Measurements from ENCODE around the gene NMNAT3. TPM values are rescaled to one million over a fixed set of nuclear protein-coding genes. Genes with fewer than 3 reads are reported as not detected.

Gene NMNAT3
- total RNA-seq, 1 donor from 2014 or later, result 1.5 TPM

DNA sequence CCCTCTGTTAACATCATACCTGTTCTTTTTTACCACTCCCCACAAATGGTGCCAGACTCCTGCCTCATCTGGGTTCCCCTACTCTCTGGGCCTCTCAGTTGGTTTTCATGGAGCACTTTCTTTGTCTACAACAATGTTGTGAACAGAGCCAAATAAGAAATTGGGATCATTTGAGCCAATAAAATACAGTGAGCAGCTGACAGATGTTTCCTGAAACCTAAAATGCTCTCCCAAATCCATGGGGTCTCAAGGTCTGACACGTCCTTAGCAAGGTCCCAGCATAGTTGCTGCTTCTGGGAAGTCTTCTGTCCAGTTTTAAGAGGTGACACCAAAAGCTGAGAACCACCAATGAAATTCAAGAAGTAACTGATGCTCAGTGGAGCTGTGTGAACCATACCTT is 1.7 kb downstream of the NMNAT3 start:
- DNase-seq (ENCODE audit: extremely low read depth, low read depth, low spot score), result no peak

DNA sequence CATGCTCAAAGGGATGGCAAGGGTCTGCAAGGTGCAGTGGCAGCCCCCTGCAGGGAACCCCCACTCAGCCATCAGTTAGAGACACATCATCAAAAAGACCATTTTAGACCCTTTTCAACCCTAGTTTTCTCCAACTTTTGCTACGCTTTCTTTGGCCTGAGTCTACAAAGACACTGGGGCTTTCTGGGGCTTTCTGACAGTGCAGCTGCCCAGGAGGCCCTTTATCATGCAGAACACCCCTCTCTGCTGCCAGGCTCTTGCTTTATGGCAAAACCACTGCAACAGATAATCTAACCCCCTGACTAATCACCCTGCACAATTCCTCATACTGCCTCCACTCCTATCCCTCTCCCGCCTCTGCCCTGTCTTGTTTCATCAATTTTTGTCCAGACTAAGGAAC is 2.4 kb downstream of the NMNAT3 start:
- no peak for DNase-seq (ENCODE audit: extremely low read depth, low read depth, low spot score)

DNA sequence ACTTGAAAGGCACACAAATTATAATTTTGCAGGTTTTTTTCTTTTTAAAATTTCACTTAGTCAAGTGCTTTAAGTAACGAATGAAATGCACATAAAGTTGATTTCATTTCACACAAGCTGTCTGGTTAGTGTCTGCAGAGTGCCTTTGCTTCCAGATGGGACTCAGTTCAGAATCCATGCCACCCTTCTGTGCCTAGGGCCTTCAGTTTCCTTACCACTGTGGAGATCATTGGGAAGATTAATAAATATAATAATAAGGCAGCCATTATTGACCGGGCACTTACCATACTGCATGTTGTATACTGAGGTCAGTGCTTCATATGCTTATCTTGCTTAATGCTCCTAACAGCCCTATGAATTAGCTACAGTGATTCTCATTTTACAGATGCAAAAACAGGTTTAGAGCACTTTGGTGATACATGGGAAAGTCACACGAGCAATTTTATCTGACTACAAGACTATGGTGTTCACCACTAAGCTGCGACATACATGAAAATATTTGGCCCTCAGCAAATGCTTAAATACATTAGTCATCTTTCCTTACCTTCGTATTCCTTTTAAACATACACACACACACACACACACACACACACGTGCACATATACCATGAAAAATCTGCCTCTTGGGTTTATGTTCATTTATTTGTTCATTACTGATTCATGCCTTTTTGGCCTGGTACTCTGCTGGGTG is 3.1 kb downstream of the NMNAT3 start:
- DNase-seq (ENCODE audit: extremely low read depth, low read depth, low spot score), result no peak

DNA sequence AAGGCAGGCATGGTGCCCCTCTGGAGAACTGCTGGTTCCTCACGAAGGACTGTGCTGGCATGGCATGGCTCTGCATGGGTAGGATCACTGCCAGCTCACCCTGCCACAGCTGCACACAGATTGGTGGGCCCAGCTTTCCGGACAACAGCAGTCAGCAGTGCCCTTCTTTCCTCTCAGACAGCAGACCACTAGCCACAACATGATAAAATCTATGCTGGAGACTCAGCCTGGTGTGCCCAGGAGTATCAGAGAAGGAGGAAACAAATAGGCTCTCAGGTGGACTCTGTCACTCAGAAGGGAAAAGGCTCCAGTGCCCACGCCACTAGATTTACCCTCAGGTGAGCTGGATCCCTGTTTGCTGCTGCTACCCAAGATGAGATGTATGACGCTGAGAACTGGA is 4.9 kb downstream of the NMNAT3 start:
- no peak for DNase-seq (ENCODE audit: extremely low read depth, low read depth, low spot score)

DNA sequence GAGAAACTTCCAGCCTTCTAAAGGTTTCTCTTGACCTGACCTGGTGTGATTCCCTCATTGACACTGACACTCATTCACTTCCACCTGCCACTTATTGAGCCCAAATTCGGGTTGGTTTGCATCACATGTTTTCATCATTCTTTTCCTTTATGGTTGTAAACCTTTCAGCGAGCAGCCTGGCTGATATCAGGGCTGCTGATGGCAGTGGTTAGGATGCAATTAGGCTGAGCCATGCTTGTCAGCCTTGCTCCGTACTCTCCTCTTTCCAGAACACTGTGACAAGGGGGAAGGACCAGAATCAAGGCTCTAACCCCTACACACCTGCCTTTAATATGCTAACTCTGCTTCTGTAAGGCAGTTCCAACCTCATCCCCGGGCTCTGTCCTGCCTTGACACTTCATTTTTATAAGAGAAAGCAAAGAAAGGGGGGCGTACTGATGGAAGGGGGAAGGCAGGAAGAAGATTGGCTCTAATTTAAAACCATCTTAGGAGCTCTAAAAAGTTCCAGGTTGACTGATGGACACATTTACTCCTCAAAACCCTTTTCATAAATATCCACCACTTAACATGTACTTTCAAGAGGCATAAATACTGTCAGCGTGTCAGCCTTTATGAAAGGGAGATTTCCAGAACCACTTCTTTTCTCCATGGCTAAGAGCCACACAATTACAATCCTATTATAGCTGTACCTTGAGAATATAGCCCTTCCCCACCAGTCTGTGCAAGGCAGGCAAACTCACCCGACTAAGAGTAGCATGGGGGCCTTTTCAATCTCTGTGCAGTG is 5.7 kb downstream of the NMNAT3 start:
- no peak for DNase-seq (ENCODE audit: extremely low read depth, low read depth, low spot score)

DNA sequence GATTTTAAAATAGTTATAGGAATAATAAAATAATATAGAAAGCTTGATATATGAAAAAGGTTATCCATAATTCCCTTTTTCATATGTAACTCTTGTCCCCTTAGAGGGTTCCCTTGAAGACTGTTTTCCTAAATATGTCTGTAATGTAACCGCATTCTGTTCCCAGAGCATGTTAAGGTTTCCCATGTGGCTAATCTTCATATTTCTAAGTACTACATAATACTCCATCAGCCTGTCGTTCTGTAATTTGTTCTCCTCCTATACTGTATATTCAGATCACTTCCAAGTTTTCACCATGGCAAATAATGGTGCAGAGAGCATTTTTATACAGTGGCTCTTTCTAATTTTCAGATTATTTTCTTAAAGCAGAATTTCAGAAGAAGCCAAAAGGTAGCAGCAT is 6.7 kb downstream of the NMNAT3 start:
- DNase-seq (ENCODE audit: extremely low read depth, low read depth, low spot score), result no peak

DNA sequence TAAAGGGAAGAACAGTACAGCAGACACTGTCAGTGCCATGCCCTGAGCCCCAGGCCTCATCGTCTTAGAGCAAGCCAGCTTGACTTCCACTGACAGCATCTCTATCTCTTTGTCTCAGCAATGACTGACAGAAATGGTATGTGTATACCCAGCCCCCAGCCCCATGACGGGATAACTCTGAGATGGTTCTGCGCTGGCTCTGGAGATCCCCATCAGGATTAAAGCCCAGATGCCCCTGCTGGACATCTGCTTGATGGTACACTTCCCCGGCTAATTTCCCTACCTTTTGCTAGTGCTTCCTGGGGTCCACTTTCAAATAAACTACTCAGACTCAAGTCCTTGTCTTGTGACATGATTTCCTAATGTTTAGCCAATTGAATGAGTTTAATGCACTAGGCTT is 7.6 kb downstream of the NMNAT3 start:
- DNase-seq (ENCODE audit: extremely low read depth, low read depth, low spot score), result no peak

DNA sequence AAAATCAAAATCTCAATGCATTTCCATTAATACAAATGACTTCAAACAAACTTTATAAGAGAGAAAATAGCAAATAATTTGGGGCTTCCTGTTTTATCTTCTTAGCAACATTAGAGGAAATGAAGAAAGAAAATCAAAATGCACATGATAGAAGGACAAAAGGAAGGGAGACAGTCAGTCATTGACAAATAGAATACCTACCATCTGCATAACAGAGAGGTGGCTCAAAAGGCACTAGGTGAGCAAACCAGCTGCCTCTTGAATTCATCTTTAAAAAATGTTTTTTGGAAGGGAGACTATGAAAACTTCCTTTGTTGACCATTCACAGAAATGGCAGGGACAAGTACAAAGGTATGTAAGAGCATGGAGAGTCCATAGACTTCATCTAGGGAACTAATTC is 9.4 kb downstream of the NMNAT3 start:
- no peak for DNase-seq (ENCODE audit: extremely low read depth, low read depth, low spot score)

DNA sequence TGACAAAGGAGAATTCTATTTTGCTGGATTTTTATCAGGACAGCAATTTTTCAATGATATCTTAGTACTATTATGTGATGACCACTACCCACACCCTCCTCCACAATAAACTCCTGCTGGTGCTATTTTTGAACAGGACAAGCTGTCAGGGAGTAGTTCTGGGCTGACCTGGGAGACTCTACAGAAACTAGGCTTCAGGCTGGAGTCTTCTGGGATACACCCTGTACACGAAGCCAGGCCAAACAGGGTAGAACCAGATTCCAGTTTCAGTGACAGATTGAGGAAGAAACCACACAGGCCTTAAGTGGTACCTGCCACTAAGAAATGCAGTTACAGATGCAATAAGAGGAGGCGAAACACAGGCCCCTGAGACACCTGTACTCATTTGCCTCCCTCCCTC is 12.8 kb downstream of the NMNAT3 start:
- no peak for DNase-seq (ENCODE audit: extremely low read depth, low read depth, low spot score)

DNA sequence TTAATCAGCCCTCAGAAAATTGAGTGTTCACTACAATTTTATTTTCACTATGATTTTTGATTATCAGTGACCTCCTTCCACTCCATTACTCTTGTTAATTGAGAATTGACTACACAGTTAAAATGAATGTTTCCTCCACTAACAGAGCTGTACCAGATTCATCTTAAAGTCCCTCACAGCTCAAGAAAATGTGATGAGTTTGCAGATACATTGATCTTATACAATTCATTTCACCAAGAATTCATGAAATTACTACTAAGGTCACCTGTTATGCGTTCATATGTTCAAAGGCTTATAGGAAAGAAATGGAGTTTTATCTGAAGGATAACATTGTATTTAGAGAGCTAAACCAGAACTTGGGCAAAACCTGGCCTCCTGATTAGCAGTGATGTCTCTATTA is 17.5 kb downstream of the NMNAT3 start:
- DNase-seq (ENCODE audit: extremely low read depth, low read depth, low spot score), result no peak

DNA sequence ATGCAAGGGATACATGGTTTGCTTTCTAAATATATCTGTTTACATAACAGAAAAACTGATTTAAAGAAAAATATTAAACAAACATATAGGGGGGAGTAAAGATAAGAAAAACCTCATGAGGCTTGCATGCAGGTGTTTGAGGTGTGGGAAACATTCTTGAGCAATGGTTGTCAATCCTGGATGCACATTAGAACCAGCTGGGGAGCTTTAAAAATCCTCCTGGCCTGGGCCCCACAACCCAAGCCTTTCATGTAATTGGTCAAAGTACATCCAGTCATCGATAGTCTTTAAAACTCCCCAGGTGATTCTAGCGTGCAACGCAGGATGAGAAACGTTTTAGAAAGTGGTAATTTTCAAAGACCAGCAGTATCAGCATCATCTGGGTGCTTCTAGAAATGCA is 18.3 kb downstream of the NMNAT3 start:
- DNase-seq (ENCODE audit: extremely low read depth, low read depth, low spot score), result no peak

DNA sequence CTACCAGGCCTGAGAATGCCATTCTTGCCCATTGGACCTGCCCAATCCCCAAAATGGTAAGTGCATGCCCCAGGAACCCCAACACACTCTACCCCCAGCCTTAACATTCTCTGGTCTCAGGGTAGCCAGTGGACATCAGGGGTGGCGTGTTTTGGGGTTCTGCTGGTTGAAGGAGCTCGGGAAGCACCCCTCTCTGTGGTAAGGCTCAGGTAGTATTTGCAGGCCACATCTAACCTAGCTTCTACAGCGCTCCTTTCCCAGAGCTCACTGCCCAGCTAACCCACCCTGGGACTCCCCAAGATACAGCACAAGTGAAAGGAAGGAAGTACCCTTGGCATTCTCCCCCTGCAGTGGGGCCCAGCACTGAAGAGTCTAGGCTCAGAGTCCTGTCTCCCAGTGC is 19.8 kb downstream of the NMNAT3 start:
- DNase-seq (ENCODE audit: extremely low read depth, low read depth, low spot score), result no peak

DNA sequence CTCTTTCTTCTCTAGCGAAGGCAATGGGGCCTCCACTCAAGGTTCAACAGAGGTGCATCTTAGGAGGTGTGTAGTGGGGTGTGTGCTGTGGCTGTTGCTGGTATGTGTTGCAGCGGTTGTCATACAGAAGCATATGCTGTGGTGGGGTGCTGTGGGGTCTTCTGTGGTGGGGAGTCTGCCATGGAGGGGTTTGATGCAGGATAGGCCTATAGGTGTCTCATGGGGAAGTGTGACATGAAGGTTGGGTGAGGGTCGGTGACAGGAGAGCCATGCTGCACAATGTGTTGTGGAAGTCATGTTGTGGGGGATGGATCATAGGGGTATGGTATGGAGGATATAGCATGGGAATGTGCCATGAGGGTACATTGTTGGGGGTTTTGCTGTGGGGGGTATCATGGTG is 20.3 kb downstream of the NMNAT3 start:
- DNase-seq (ENCODE audit: extremely low read depth, low read depth, low spot score), result no peak

DNA sequence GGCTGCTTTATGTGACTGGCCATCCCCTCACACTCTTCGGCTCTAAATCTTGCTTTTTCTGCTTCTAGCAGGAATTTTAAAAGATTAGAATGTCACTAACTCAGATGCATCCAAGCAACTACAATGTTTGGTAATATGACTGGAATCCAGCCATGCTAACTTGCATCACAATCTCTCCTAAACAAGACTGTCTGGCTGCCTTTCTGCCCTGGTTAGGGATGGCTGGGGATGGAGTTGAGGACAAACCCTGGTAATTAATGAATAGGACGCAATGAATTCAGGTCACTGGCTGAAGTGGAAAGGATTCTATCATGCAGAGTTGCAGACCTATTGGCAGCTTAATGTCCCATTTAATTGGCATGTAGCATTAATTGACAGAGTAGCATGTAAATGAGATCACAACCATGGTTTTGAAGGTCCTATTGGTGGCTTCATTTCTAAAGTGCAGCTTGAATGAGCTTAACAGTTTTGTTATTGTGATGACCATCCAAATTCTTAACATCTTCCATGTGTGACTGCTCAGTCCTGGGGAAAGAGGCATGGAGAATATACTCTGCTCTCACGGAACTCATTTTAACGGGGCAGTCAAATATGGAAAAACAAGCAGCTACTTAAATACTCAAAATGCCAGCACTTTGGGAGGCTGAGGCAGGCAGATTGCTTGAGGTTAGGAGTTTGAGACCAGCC is 21.7 kb downstream of the NMNAT3 start:
- DNase-seq (ENCODE audit: extremely low read depth, low read depth, low spot score), result no peak

DNA sequence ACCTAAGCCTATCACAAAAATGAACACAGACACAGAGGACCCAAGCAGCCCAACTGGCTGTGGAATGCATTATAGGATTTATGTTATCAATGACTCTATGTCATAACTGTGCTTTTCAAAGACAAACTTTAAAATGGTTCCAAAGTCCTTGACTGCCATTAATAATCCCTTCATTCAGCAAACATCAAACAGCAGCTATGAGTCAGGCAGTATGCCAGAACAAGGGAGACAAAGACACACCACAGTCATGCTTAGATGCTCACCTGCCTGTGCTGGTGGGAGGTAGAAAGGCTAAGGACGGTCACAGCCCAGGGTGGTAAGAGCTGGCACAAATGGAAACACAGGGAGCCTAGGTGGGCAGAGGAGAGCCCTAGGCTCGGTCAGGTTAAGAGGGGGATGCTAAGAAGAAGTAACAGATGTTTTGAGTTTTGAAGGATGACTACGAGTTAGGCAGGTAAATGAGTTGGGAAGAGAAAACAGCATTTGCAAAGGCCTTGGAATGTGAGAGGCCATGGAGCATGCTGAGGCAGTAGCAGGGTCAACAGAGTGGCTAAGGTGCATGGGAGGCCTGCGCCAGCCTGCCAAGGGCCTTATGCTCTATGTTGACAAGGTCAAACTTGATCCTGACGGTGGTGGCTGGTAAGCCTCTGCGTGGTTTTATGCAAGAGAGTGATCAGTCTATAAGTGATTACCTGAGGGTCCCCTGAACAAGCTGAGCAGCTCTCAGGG is 23.0 kb downstream of the NMNAT3 start:
- DNase-seq (ENCODE audit: extremely low read depth, low read depth, low spot score), result no peak

DNA sequence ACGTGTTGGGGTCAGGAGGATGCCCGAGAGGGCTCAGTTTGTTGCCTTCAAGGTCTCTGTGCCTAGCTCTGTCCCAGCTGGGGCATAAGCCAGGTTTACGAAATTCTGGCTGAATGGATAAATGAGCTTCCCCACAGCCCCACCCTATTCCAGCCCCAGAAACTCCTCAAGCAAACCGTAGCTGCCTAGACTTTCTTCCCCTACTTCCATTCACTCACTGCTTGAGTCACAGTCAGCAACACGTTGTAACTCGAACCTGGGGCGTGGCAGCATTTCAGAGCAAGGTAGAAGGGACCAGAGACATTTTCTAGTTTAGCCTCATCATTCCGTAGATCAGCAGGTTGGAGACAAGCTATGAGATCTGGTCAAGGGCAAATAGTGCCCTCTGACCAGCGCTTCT is 24.2 kb downstream of the NMNAT3 start:
- DNase-seq (ENCODE audit: extremely low read depth, low read depth, low spot score), result no peak

DNA sequence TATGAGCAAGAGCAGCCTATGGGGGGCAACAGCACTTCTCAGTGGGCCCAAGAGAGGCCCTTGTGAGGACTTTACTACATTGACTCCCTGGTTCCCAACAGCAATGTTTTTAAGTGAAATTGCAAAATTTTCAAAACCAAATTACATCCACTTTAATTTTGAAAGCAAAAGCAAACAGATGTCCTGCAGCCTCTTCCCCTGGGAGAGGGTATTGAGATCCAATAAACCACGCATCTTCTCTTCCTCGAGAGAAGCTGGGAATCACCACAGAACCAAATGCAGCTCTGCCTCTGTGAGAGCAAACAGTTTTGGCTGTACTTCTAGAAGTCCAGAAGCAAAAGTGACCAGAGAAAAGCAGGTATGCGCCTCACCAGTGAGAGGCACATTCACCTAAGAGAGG is 25.2 kb downstream of the NMNAT3 start:
- DNase-seq (ENCODE audit: extremely low read depth, low read depth, low spot score), result no peak

DNA sequence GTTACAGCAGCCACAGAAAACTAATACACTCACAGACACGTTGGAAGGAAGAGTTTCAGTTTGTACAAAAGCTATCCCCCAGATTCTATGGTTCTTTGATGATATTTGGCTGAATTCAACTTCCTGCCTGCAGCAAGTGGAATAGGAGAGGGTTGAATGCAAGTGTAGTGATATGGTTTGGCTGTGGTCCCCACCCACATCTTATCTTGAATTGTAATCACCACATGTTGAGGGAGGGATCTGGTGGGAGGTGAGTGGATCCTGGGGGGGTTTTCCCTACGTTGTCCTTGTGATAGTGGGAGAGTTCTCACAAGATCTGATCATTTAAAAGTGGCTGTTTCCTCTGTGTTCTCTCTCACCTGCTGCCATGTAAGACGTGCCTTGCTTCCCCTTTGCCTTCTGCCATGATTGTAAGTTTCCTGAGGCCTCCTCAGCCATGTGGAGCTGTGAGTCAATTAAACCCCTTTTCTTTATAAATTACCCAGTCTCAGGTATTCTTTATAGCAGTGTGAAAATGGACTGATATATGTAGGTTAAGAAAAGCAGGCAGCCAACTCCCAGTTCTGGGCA is 29.8 kb downstream of the NMNAT3 start:
- DNase-seq (ENCODE audit: extremely low read depth, low read depth, low spot score), result no peak

DNA sequence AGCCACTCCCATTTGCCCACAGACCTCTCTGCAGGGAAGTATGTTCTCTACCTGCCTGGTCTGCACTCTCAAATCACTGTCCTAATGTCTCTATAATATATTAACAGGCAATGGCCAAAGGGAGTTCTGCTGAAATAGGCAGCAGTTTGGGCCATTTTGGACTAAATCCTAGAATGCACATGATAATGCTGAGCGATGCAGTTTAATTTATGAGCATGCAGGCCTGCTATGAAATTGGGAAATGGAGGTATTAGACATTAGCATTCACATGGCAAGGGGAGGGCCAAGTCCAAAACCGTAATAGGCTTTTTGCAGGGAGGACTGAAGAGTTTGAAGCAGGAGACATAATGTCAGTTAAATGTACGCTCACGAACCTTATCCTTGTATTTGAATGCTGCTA is 31.3 kb downstream of the NMNAT3 start:
- no peak for DNase-seq (ENCODE audit: extremely low read depth, low read depth, low spot score)

DNA sequence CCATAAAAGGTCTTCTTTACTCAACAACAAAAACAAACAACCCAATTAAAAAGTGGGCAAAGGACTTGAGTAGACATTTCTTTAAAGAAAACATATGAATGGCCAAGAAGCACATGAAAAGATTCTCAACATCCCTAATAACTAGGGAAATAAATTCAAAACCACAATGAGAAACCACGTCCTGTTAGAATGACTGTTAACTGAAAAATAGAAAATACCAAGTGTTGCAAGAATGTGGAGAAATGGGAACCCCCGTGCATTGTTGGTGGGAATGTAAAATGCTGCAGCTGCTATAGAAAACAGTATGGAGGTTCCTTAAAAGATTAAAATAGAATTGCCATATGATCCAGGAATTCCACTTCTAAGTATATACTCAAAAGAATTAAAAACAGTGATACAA is 34.8 kb downstream of the NMNAT3 start:
- no peak for DNase-seq (ENCODE audit: extremely low read depth, low read depth, low spot score)

DNA sequence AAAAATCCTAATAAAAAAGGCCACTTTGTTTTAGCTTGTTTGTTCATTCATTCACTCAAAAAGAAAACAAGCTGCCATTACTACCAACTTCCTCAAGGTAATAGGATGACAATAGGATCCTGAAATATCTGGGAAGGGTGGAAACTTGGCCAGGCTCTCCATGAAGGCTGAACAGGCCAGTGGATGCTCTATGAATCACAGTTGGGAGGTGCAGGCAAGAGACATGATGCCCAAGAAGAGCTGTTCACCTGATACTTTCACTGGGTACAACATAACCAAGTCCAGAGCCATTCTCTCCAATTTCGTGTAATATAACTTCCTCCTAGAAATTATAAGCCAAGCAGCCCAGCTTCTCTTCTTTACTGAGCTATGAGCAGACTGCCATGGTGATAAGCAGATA is 37.3 kb downstream of the NMNAT3 start:
- DNase-seq (ENCODE audit: extremely low read depth, low read depth, low spot score), result no peak

All from glomerular endothelial cell (primary cell).